HG03342 (cell line): ENCODE results near the gene PTOV1.
A peak's percentile ranks its signal among the peaks of the same experiment; 100 is the strongest.

Experiments used
- ATAC-seq: cut with Tn5 transposase; IDR thresholded peaks from one replicate; pipeline ENCODE4 v1.9.1; 2021; ENCODE audit warnings: mild to moderate bottlenecking, moderate library complexity; ENCODE audit not compliant: unreplicated experiment

Gene PTOV1

GRCh38 chr19:49857838-49858087 lies 6.8 kb downstream of the PTOV1 start:
- no peak for ATAC-seq

GRCh38 chr19:49858088-49858985 lies 7.4 kb downstream of the PTOV1 start:
- ATAC-seq = no peak

- ATAC-seq = no peak
Observed at GRCh38 chr19:49859682-49860335, 8.8 kb downstream of the PTOV1 start.

GRCh38 chr19:49860336-49861102 lies 9.6 kb downstream of the PTOV1 start:
- ATAC-seq = no peak

- ATAC-seq = no peak
Observed at GRCh38 chr19:49861107-49861506, 10.1 kb downstream of the PTOV1 start.

GRCh38 chr19:49861541-49862378 lies 10.8 kb downstream of the PTOV1 start:
- no peak for ATAC-seq

GRCh38 chr19:49862391-49863253 lies 11.7 kb downstream of the PTOV1 start:
- no peak for ATAC-seq

GRCh38 chr19:49863254-49863934 lies 12.4 kb downstream of the PTOV1 start:
- ATAC-seq = no peak

GRCh38 chr19:49863935-49864320 lies 13.0 kb downstream of the PTOV1 start:
- no peak for ATAC-seq

GRCh38 chr19:49864890-49865289 lies 13.9 kb downstream of the PTOV1 start:
- ATAC-seq = no peak

GRCh38 chr19:49866933-49867782 lies 16.2 kb downstream of the PTOV1 start, which contains the start of gene PNKP:
Gene PNKP (minus strand): TSS chr19:49867576. CDS start chr19:49867204, 372 bp downstream.
- ATAC-seq = peak; percentile 32

- peak; percentile 5 for ATAC-seq
Observed at GRCh38 chr19:49869009-49869483, 18.1 kb downstream of the PTOV1 start.

GRCh38 chr19:49869484-49870308 lies 18.7 kb downstream of the PTOV1 start:
- peak; percentile 57 for ATAC-seq

GRCh38 chr19:49870309-49870901 lies 19.4 kb downstream of the PTOV1 start:
- no peak for ATAC-seq

GRCh38 chr19:49871349-49871985 lies 20.5 kb downstream of the PTOV1 start:
- ATAC-seq = no peak
